GM19043 (cell line): ENCODE data around the gene SLC26A11.
"Not testable (repeated sequence)": the region's sequence is repeated elsewhere in the genome, so short reads cannot be mapped to it uniquely, and the experiment has no call there.

ENCODE experiments used
- ATAC-seq: cut with Tn5 transposase; IDR thresholded peaks from one replicate; pipeline ENCODE4 v1.9.1; 2021; ENCODE audit warnings: low read depth; ENCODE audit not compliant: unreplicated experiment

SLC26A11 gene

GRCh38 chr17:80195671-80196529 is 24.3 kb upstream of the SLC26A11 start:
- no peak for ATAC-seq

DNA sequence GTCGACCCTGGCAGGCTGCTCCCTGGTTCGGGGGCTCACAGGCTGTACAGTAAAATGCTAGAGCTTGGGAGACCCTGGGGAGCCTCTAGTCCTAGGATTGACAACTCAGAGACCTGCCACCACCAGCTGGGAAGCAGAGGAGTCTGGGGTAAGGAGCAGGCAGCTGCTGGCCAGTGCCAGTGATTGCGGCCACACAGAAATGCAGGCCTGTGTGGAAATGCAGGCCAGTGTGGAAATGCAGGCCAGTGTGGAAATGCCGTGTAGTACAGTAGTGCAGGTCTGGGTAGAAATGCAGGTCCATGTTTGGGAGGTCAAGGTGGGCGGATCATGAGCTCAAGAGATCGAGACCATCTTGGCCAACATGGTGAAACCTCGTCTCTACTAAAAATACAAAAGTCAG is 23.6 kb upstream of the SLC26A11 start:
- no peak for ATAC-seq

DNA sequence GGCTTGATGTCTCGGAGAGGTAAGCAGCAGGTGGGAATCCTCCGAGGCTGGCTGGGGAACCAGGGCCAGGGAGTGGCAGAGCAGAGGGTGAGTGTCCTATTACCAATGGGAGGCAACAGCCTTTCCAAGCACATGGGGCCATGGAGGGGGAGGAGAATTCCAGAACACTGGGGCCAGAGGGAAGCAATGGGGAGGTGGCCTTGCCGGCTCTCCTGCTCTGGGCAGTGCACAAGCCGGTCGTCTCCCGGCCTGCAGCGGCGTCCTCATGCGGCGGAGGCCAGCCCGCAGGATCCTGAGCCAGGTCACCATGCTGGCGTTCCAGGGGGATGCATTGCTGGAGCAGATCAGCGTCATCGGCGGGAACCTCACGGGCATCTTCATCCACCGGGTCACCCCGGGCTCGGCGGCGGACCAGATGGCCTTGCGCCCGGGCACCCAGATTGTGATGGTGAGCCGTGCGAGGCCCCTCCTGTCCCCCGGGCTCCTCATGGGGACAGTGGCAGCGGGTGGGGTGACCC is 22.0 kb upstream of the SLC26A11 start:
- no peak for ATAC-seq

DNA sequence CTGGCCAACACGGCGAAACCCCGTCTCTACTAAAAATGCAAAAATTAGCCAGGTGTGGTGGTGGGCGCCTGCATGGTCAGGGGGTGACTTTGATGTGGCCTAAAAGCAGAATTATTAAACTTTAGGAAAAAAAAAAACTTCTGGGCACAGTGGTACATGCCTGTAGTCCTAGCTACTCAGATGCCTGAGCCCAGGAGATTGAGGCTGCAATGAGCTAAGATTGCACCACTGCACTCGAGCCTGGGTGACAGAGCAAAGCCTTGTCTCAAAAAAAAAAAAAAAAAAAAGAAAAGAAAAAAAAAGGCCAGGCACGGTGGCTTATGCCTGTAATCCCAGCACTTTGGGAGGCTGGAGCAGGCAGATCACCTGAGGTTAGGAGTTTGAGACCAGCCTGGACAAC is 20.9 kb upstream of the SLC26A11 start:
- ATAC-seq, result not testable (repeated sequence)

- ATAC-seq, result no peak
Observed at GRCh38 chr17:80201446-80201845, 18.8 kb upstream of the SLC26A11 start.

GRCh38 chr17:80202197-80202596 is 18.0 kb upstream of the SLC26A11 start:
- no peak for ATAC-seq

DNA sequence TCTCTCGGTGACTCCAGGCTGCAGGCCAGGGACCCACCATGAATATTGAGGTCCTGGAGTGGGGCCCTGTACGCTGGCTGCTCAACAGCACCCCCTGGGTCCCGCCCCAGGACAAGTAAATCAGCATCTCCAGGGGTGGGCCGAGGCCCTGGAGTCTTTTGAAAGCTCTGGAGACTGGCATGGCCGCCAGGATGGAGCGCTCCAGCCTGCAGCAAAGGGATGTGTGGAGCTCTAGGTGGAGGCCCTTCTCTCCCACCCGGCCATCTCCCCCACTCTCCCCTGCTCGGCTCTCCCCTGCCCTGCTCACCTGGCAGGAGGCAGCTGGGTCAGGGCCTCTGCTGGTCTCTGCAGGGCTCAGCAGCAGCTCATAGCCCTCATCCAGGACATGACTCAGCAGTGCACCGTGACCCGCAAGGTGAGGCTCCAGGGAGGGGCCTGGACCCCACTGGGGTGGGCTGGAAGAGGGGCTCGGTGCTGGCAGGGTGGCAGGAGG is 16.7 kb upstream of the SLC26A11 start:
- ATAC-seq, result no peak

DNA sequence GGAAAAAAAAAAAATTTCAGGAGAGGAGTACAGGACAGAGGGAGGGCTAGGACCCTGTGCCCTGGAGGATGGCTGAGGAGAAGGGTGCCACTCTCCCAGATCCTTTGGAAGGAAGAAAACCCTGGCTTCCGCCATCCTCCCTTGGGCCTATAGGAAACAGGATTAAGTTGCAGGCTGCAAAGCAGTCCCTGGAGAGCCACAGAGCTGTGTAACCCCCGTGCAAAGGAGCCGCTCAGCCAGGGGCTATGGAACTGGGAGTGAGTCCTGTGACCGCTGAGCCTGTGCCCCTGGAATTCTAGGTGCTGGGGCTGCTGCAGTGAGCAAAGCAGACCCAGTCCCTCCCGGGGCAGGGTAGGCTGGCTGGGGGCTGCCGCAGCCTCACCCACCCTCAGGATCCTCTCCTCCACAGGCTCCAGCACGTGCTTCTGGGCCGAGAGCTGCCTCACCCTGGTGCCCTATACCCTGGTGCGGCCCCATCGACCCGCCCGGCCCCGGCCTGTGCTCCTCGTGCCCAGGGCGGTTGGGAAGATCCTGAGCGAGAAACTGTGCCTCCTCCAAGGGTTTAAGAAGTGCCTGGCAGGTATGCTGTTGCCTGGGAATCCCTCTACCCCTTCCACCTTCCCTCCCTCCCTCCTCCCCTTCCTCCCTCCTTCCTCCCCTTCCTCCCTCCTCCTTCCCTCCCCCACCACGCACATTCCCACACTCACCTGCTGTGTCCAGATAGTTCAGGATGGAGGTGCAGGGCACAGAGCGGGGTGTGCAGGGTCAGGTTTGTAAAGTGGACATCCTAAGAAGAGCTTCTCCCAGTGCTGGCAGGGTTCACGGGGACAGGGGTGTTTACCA is 15.4 kb upstream of the SLC26A11 start:
- ATAC-seq, result no peak

DNA sequence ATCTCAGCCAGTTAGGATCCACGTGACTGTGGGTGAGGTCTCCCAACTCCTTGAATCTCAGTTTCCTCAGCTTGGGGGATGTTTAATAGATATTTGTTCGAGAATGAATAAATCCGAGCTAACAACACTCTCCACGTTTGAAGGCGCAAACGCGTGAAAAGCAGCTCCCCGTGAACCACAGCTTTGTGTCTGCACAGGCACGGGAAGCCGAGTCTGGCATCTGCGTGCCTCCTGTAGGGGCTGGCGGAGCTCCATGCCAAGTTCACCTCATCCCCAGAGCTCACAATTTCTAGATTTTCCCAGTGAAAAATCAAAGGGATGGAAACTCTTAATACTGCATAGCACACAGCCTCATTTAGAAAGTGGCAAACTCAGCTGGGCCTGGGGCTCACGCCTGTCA is 14.4 kb upstream of the SLC26A11 start:
- no peak for ATAC-seq

GRCh38 chr17:80208050-80208449 is 12.2 kb upstream of the SLC26A11 start:
- no peak for ATAC-seq

DNA sequence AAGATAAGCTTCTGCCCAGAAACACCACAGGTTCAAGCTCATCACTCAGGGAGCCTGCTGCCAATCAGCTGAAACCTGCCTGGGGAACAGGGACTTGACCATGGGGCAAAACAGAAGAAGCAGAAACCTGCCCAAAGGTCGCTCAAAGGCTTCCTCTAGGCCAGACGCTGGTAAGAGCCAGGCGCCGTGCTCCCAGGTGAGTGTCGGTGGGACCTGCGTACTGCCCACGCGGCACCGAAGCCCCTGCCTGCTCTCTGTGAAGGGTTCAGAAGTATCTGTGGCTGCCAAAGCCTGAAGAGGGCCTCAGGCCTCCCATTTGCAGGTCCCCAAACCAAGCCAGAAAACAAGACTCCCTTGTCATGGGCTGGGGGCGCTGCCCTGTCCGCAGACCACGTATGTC is 10.5 kb upstream of the SLC26A11 start:
- ATAC-seq, result no peak

- ATAC-seq, result no peak
Observed at GRCh38 chr17:80210348-80211108, 9.7 kb upstream of the SLC26A11 start.

- ATAC-seq, result no peak
Observed at GRCh38 chr17:80212109-80212508, 8.1 kb upstream of the SLC26A11 start.

DNA sequence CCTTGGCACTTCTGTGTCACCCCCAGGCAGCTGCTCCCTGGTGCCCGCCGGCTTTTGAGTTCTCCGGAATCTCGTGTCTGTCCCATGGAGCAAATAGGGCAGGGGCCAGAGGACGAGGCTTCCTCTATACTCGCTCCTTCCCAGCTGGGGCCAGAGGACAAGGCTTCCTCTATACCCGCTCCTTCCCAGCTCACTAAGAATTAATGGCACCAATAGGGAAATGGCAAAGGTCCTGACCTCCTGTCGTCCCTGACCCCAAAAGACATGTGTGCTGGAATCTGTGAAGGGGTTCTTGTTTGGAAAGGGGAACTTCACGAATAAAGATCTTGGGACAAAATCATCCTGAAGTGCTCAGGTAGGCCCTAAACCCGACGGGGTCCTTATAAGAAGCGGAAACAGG is 7.7 kb upstream of the SLC26A11 start:
- ATAC-seq, result no peak

DNA sequence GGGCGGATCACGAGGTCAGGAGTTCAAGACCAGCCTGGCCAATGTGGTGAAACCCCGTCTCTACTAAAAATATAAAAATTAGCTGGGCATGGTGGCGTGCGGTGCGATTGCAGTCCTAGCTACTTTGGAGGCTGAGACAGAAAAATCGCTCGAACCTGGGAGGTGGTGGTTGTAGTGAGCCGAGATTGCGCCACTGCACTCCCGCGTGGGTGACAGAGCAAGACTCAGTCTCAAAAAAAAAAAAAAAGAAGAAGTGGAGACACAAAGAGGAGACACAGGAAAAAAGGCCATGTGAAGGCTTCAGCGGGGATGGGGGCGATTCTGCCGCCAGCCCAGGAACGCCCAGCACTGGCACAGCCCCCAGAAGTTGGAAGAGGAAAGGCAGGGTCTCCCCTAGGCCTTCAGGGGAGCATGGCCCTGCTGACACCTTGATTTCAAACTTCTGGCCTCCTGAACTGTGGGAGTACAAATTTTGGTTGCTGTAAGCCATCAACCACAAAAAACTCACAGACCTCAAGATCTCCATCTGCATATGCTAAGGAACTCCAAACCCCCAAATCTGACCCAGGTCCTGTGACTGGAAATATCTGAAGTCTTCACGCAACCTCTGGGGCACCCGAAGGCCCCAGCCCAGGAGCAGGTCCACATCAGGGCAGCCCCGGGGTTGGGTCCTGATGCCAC is 7.1 kb upstream of the SLC26A11 start:
- ATAC-seq, result no peak

DNA sequence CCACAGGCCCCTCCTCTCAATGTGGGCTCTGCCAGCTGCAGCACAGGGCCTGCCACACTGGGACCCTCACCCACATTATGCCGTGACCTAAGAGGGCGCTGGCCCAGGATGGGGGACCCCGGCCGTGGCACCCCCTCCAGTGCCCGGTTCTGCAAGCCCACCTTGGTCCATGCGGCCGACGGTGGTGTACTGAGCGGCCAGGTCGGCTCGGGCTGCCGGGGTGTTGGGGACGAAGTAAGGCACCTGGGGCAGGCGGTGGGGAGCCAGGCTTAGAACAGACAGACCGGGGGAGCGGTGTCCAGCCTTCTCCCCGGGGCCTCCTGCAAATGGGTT is 6.6 kb upstream of the SLC26A11 start:
- ATAC-seq, result no peak

- ATAC-seq, result no peak
Observed at GRCh38 chr17:80214012-80214877, 6.0 kb upstream of the SLC26A11 start.

- no peak for ATAC-seq
Observed at GRCh38 chr17:80214878-80215210, 5.4 kb upstream of the SLC26A11 start.
